ENCODE data around the gene HRC.

HRC gene

GRCh38 chr19:49118565-49119410 lies 36.4 kb downstream of the HRC start, which contains the start of gene C19orf73:
C19orf73 (minus strand) TSS chr19:49119143; CDS start chr19:49119022, 121 bp downstream.
- H3K4me3 ChIP-seq (ENCODE audit: low read depth, low read length): peak within 1 kb of the TSS; percentile 70
- peak; percentile 76 for DNase-seq (ENCODE audit: low read depth)

- DNase-seq (ENCODE audit: low read depth): no peak
Measured at GRCh38 chr19:49117677-49118564, 37.3 kb downstream of the HRC start.

GRCh38 chr19:49116544-49116943 lies 38.7 kb downstream of the HRC start:
- no peak for DNase-seq (ENCODE audit: low read depth)
- H3K4me3 ChIP-seq (ENCODE audit: low read depth, low read length): no peak overlapping the region

More at GRCh38 chr19:49117677-49118564, 37.3 kb downstream of the HRC start:
- peak overlapping the region; percentile 70 for H3K4me3 ChIP-seq (ENCODE audit: low read depth, low read length)

GRCh38 chr19:49114630-49115363 lies 40.4 kb downstream of the HRC start:
- DNase-seq (ENCODE audit: low read depth): no peak
- peak overlapping the region; percentile 76 for H3K4me3 ChIP-seq (ENCODE audit: low read depth, low read length)

- peak within 1 kb of the TSS; percentile 76 for H3K4me3 ChIP-seq (ENCODE audit: low read depth, low read length)
- DNase-seq (ENCODE audit: low read depth): no peak
Measured at GRCh38 chr19:49113762-49114629, 41.2 kb downstream of the HRC start, which contains the start of gene LIN7B. LIN7B (plus strand) TSS chr19:49114370; CDS start chr19:49114405, 35 bp downstream.

GRCh38 chr19:49111218-49111998 lies 43.8 kb downstream of the HRC start:
- H3K4me3 ChIP-seq (ENCODE audit: low read depth, low read length): no peak overlapping the region
- no peak for DNase-seq (ENCODE audit: low read depth)

- no peak for DNase-seq (ENCODE audit: low read depth)
Measured at GRCh38 chr19:49110567-49110966, 44.6 kb downstream of the HRC start.

GRCh38 chr19:49109569-49110233 lies 45.5 kb downstream of the HRC start:
- DNase-seq (ENCODE audit: low read depth): no peak
- H3K4me3 ChIP-seq (ENCODE audit: low read depth, low read length): no peak overlapping the region

More at GRCh38 chr19:49110567-49110966, 44.6 kb downstream of the HRC start:
- H3K4me3 ChIP-seq (ENCODE audit: low read depth, low read length): no peak overlapping the region

GRCh38 chr19:49109051-49109450 lies 46.1 kb downstream of the HRC start:
- no peak for DNase-seq (ENCODE audit: low read depth)
- H3K4me3 ChIP-seq (ENCODE audit: low read depth, low read length): no peak overlapping the region

GRCh38 chr19:49107625-49108459 lies 47.4 kb downstream of the HRC start:
- no peak for DNase-seq (ENCODE audit: low read depth)
- no peak overlapping the region for H3K4me3 ChIP-seq (ENCODE audit: low read depth, low read length)

GRCh38 chr19:49106648-49107135 lies 48.5 kb downstream of the HRC start:
- DNase-seq (ENCODE audit: low read depth): no peak
- no peak overlapping the region for H3K4me3 ChIP-seq (ENCODE audit: low read depth, low read length)

- H3K4me3 ChIP-seq (ENCODE audit: low read depth, low read length): no peak overlapping the region
- DNase-seq (ENCODE audit: low read depth): no peak
Measured at GRCh38 chr19:49104229-49104864, 50.8 kb downstream of the HRC start.

- no peak overlapping the region for H3K4me3 ChIP-seq (ENCODE audit: low read depth, low read length)
- DNase-seq (ENCODE audit: low read depth): no peak
Measured at GRCh38 chr19:49103331-49104085, 51.7 kb downstream of the HRC start.

- H3K4me3 ChIP-seq (ENCODE audit: low read depth, low read length): no peak overlapping the region
- no peak for DNase-seq (ENCODE audit: low read depth)
Measured at GRCh38 chr19:49102303-49102702, 52.9 kb downstream of the HRC start.
